Panc1 (cell line): ENCODE measurements around the gene TSHZ2. TPM values are rescaled to one million over a fixed set of nuclear protein-coding genes. Genes with fewer than 3 reads are reported as not detected.

Experiments
- ATAC-seq: fragments of 200-7000 bp; cut with Tn5 transposase; 2 replicates; pipeline ENCODE4 v1.9.1; 2020; ENCODE audit warnings: mild to moderate bottlenecking, moderate library complexity
- BruUV-seq: library from RNA; stranded (reverse); fragments of 400-500 nt; replicated peaks from 2 replicates; lab custom pipeline; 2021; lab: Mats Ljungman, UMichigan
- CTCF ChIA-PET: fragments of 300-600 bp; sonication (Branson Sonifier 250); formaldehyde crosslinking; loops from one replicate; lab custom pipeline; 2022; ENCODE audit warnings: antibody characterized with exemption; lab: Charles Lee
- POLR2A ChIA-PET: fragments of 300-600 bp; sonication (Branson Sonifier 250); formaldehyde crosslinking; loops from one replicate; lab custom pipeline; 2022; ENCODE audit warnings: antibody characterized with exemption; lab: Charles Lee
- DNase-seq: peaks from one replicate; pipeline ENCODE4 v3.0.0-alpha.2; 2010; ENCODE audit warnings: low read depth, low spot score
- H3K27ac ChIP-seq: 2 replicates; pipeline ENCODE4 v1.5.1; 2011; ENCODE audit warnings: mild to moderate bottlenecking, low read length, inconsistent platforms
- H3K27me3 ChIP-seq: fragments of 200-500 bp; sonication (Bioruptor generic); 2 replicates; pipeline ENCODE4 v1.6.0; 2014; ENCODE audit warnings: low read length, inconsistent platforms; ENCODE audit not compliant: control insufficient read depth, insufficient read depth
- H3K36me3 ChIP-seq: fragments of 200-500 bp; sonication (Bioruptor generic); 2 replicates; pipeline ENCODE4 v1.5.1; 2014; ENCODE audit warnings: inconsistent platforms, mild to moderate bottlenecking, low read length, moderate library complexity; ENCODE audit not compliant: control insufficient read depth, insufficient read depth
- H3K4me1 ChIP-seq: 2 replicates; pipeline ENCODE4 v1.5.1; 2011; ENCODE audit warnings: inconsistent platforms, mild to moderate bottlenecking, low read length, moderate library complexity; ENCODE audit not compliant: control insufficient read depth, insufficient read depth
- H3K4me3 ChIP-seq, 2 experiments: 2 replicates each; pipeline ENCODE4 v1.5.1; 2011 to 2012; ENCODE audit warnings: low read depth in 2 of 2, low read length in 2 of 2, mild to moderate bottlenecking in 2 of 2, inconsistent platforms in 1 of 2, moderate library complexity in 1 of 2
- H3K9me3 ChIP-seq: fragments of 200-500 bp; sonication (Bioruptor generic); 2 replicates; pipeline ENCODE4 v1.5.1; 2014; ENCODE audit warnings: low read depth, mild to moderate bottlenecking, inconsistent platforms, low read length, moderate library complexity; ENCODE audit not compliant: control insufficient read depth, insufficient read depth
- CTCF ChIP-seq: fragments of 450-650 bp; IDR thresholded peaks from 2 replicates; pipeline ENCODE4 v1.5.1; 2017; ENCODE audit warnings: mild to moderate bottlenecking
- POLR2AphosphoS5 ChIP-seq: IDR thresholded peaks from 2 replicates; pipeline ENCODE4 v1.6.1; 2012; ENCODE audit warnings: mild to moderate bottlenecking, low read depth, low read length, moderate library complexity
- REST ChIP-seq, 2 experiments: IDR thresholded peaks; 2 replicates each; pipeline ENCODE4 v1.6.1; 2011 to 2012; ENCODE audit warnings: low read depth in 2 of 2, control low read depth in 1 of 2, low read length in 1 of 2, mild to moderate bottlenecking in 1 of 2, moderate library complexity in 1 of 2; ENCODE audit not compliant: insufficient read depth in 1 of 2
- SIN3A ChIP-seq: IDR thresholded peaks from 2 replicates; pipeline ENCODE4 v1.6.1; 2012; ENCODE audit warnings: low read depth, mild to moderate bottlenecking, low read length, moderate library complexity, borderline replicate concordance; ENCODE audit not compliant: insufficient read depth
- TCF7L2 ChIP-seq: IDR thresholded peaks from 2 replicates; pipeline ENCODE4 v1.6.1; 2011; ENCODE audit warnings: mild to moderate bottlenecking, low read depth, low read length, inconsistent platforms
- in situ Hi-C: cut with HindIII; loops from 2 replicates; pipeline ENCODE4 v1.10.0; 2016; ENCODE audit warnings: low sequenced_read_pairs, low pct_unique_long_range_greater_than_20kb
- intact Hi-C: fragments of 100-400 bp; cut with micrococcal nuclease; formaldehyde crosslinking; loops from one replicate; pipeline ENCODE4 v1.10.0; 2022; ENCODE audit not compliant: unreplicated experiment
- total RNA-seq: library from RNA; stranded (reverse); gene quantifications from one replicate; pipeline ENCODE4 v1.2.1, GENCODE V29; 2021; ENCODE audit not compliant: unreplicated experiment

TSHZ2 gene
- total RNA-seq, 1 experiment from 2014 or later = 0.36 TPM

- POLR2A ChIA-PET = no interaction called here
- H3K27me3 ChIP-seq = no peaks in the 10 kb centered on the region
- in situ Hi-C loops = no loop called here
- no peak for ATAC-seq
- BruUV-seq = no TSS peak
- no peaks in the 10 kb centered on the region for H3K4me1 ChIP-seq
- TF ChIP-seq CTCF (no peak), TCF7L2 (no peak), REST (IDR thresholded peaks at IDR 0.05; ENCODE audit: insufficient read depth in 1 of 2, low read depth in 2 of 2, low read length in 1 of 2) (no peak), POLR2AphosphoS5 (no peak), SIN3A (no peak)
- CTCF ChIA-PET = interaction anchor here (0.7 kb wide), 1 partner anchor 36 kb away, joined by 3 read pairs; no protein-coding TSS in a partner anchor
- H3K36me3 ChIP-seq = no peaks in the 10 kb centered on the region
- H3K4me3 ChIP-seq = no peak overlapping the region
- no peak for DNase-seq
- no peak overlapping the region for H3K27ac ChIP-seq
- no peaks in the 10 kb centered on the region for H3K9me3 ChIP-seq
- intact Hi-C loops = no loop called here
These were observed 344.2 kb downstream of the TSHZ2 start for GRCh38 chr20:53316206-53316937.

GRCh38 chr20:53319200-53319599 lies 347.0 kb downstream of the TSHZ2 start:
- DNase-seq (no peak), ATAC-seq (no peak)
- intact Hi-C loops = no loop called here
- ChIA-PET CTCF (no interaction called here), POLR2A (no interaction called here)
- Histone ChIP-seq H3K9me3 (no peaks in the 10 kb centered on the region), H3K27ac (no peak overlapping the region), H3K4me3 (no peak overlapping the region), H3K27me3 (no peaks in the 10 kb centered on the region), H3K36me3 (no peaks in the 10 kb centered on the region), H3K4me1 (no peaks in the 10 kb centered on the region)
- in situ Hi-C loops = no loop called here
- TF ChIP-seq CTCF (no peak), POLR2AphosphoS5 (no peak), TCF7L2 (no peak), REST (IDR thresholded peaks at IDR 0.05; ENCODE audit: insufficient read depth in 1 of 2, low read depth in 2 of 2, low read length in 1 of 2) (no peak), SIN3A (no peak)
- no TSS peak for BruUV-seq
